Mesothelial cell of epicardium (in vitro differentiated cells): ENCODE data around the gene CCNO. TPM values are rescaled to one million over a fixed set of nuclear protein-coding genes. Genes with fewer than 3 reads are reported as not detected.

ENCODE experiments used
- DNase-seq, 2 experiments: peaks; one replicate each; pipeline ENCODE4 v3.0.0; 2021; ENCODE audit warnings: low spot score in 2 of 2; ENCODE audit not compliant: unreplicated experiment in 2 of 2
- H3K27ac Mint-ChIP-seq: 2 replicates; pipeline ENCODE4 v1.8.0; 2021; ENCODE audit warnings: mixed read lengths
- H3K27me3 Mint-ChIP-seq: 2 replicates; pipeline ENCODE4 v1.8.0; 2021; ENCODE audit warnings: low read depth, mixed read lengths
- H3K36me3 Mint-ChIP-seq: 2 replicates; pipeline ENCODE4 v1.8.0; 2021; ENCODE audit warnings: mixed read lengths
- H3K4me1 Mint-ChIP-seq: 2 replicates; pipeline ENCODE4 v1.8.0; 2021; ENCODE audit warnings: mixed read lengths
- H3K4me3 Mint-ChIP-seq: 2 replicates; pipeline ENCODE4 v1.8.0; 2021; ENCODE audit warnings: mild to moderate bottlenecking, moderate library complexity, mixed read lengths
- H3K9me3 Mint-ChIP-seq: 2 replicates; pipeline ENCODE4 v1.8.0; 2021; ENCODE audit warnings: mixed read lengths
- CTCF ChIP-seq: fragments of 200-600 bp; sonication (generic); IDR thresholded peaks from one replicate; pipeline ENCODE4 v1.5.0; 2021; ENCODE audit warnings: antibody characterized with exemption; ENCODE audit not compliant: unreplicated experiment
- total RNA-seq: library from RNA; stranded (reverse); gene quantifications from 3 replicates; pipeline ENCODE4 v1.2.1, GENCODE V29; 2021

Gene CCNO
- total RNA-seq, 1 donor from 2014 or later, result 0.45 TPM

GRCh38 chr5:55191165-55191564 is 42.2 kb downstream of the CCNO start:
- H3K27me3 Mint-ChIP-seq, result peaks cover 70% of the 10 kb centered on the region
- DNase-seq, result no peak
- H3K36me3 Mint-ChIP-seq, result no peaks in the 10 kb centered on the region
- H3K4me3 Mint-ChIP-seq, result no peak overlapping the region
- H3K9me3 Mint-ChIP-seq, result no peaks in the 10 kb centered on the region
- TF ChIP-seq CTCF, result no peak
- no peak overlapping the region for H3K27ac Mint-ChIP-seq
- no peaks in the 10 kb centered on the region for H3K4me1 Mint-ChIP-seq

GRCh38 chr5:55188656-55189540 is 44.5 kb downstream of the CCNO start:
- H3K27me3 Mint-ChIP-seq, result peaks cover 73% of the 10 kb centered on the region
- no peaks in the 10 kb centered on the region for H3K36me3 Mint-ChIP-seq
- H3K4me3 Mint-ChIP-seq, result no peak overlapping the region
- no peak overlapping the region for H3K27ac Mint-ChIP-seq
- no peak for DNase-seq
- TF ChIP-seq CTCF, result no peak
- peaks cover 2% of the 10 kb centered on the region for H3K9me3 Mint-ChIP-seq
- H3K4me1 Mint-ChIP-seq, result no peaks in the 10 kb centered on the region

- no peak for TF ChIP-seq CTCF
- Mint-ChIP-seq H3K27me3 (peaks cover 69% of the 10 kb centered on the region), H3K4me3 (no peak overlapping the region), H3K27ac (no peak overlapping the region), H3K9me3 (peaks cover 6% of the 10 kb centered on the region), H3K4me1 (no peaks in the 10 kb centered on the region), H3K36me3 (no peaks in the 10 kb centered on the region)
- no peak for DNase-seq
These were observed 46.0 kb downstream of the CCNO start for GRCh38 chr5:55187370-55187769.

Other genes starting within 250 kb of the CCNO start
- 0.23 to 0.40 TPM in 2 of 3 replicates, not detected in the other for gene ESM1, start 248.0 kb downstream of the CCNO start, total RNA-seq
- gene GZMK, start 209.4 kb downstream of the CCNO start, total RNA-seq, result not detected in 3 replicates
- gene GZMA, start 131.0 kb downstream of the CCNO start, total RNA-seq, result not detected in 3 replicates
- 86.4 to 90.3 TPM (median 86.8 TPM) in 3 replicates for gene GPX8, start 73.4 kb downstream of the CCNO start, total RNA-seq
- 0.09 to 0.16 TPM in 2 of 3 replicates, not detected in the other for gene CDC20B, start 60.4 kb downstream of the CCNO start, total RNA-seq
- not detected in 3 replicates for gene MCIDAS, start 6.3 kb downstream of the CCNO start, total RNA-seq
- gene DHX29, start 74.1 kb upstream of the CCNO start, total RNA-seq, result 22.4 to 25.1 TPM (median 23.7 TPM) in 3 replicates
- gene MTREX, start 74.4 kb upstream of the CCNO start, total RNA-seq, result 75.2 to 78.7 TPM (median 78.6 TPM) in 3 replicates